Stimulated activated CD8-positive, alpha-beta memory T cell treated with anti-CD3 and anti-CD28 coated beads, Interleukin-12 subunit alpha, Interleukin-12 subunit beta, amount 100 ng/mL, for 4 hours (primary cell): ENCODE results near the gene TMEM61.
"Not testable (repeated sequence)": the region's sequence is repeated elsewhere in the genome, so short reads cannot be mapped to it uniquely, and the experiment has no call there.

Experiments
- DNase-seq: peaks from one replicate; pipeline ENCODE4 v3.0.0-alpha.2; 2020; ENCODE audit warnings: low read depth

Gene TMEM61

GRCh38 chr1:55002686-55003085, 22.3 kb downstream of the TMEM61 start:
- DNase-seq = no peak

GRCh38 chr1:55005351-55006140, 25.1 kb downstream of the TMEM61 start:
- no peak for DNase-seq

GRCh38 chr1:55006931-55007330, 26.5 kb downstream of the TMEM61 start:
- no peak for DNase-seq

- no peak for DNase-seq
Measured at GRCh38 chr1:55007625-55008024, 27.2 kb downstream of the TMEM61 start.

GRCh38 chr1:55010194-55010886, 29.9 kb downstream of the TMEM61 start:
- DNase-seq = no peak

GRCh38 chr1:55010887-55011217, 30.4 kb downstream of the TMEM61 start:
- DNase-seq = no peak

GRCh38 chr1:55012661-55013060, 32.2 kb downstream of the TMEM61 start:
- DNase-seq = no peak

- DNase-seq = no peak
Measured at GRCh38 chr1:55015123-55015522, 34.7 kb downstream of the TMEM61 start.

- DNase-seq = no peak
Measured at GRCh38 chr1:55015731-55016620, 35.5 kb downstream of the TMEM61 start.

- no peak for DNase-seq
Measured at GRCh38 chr1:55018395-55018794, 38.0 kb downstream of the TMEM61 start.

GRCh38 chr1:55021942-55022546, 41.6 kb downstream of the TMEM61 start:
- DNase-seq = peak; percentile 25

- DNase-seq = not testable (repeated sequence)
Measured at GRCh38 chr1:55024163-55024562, 43.7 kb downstream of the TMEM61 start.

GRCh38 chr1:55026682-55027081, 46.3 kb downstream of the TMEM61 start:
- DNase-seq = not testable (repeated sequence)

- DNase-seq = not testable (repeated sequence)
Measured at GRCh38 chr1:55031098-55031497, 50.7 kb downstream of the TMEM61 start.

GRCh38 chr1:55033265-55033614, 52.8 kb downstream of the TMEM61 start:
- no peak for DNase-seq

- no peak for DNase-seq
Measured at GRCh38 chr1:55034476-55035133, 54.2 kb downstream of the TMEM61 start.

- no peak for DNase-seq
Measured at GRCh38 chr1:55035904-55036303, 55.5 kb downstream of the TMEM61 start.

GRCh38 chr1:55037733-55038551, 57.5 kb downstream of the TMEM61 start:
- DNase-seq = no peak

- no peak for DNase-seq
Measured at GRCh38 chr1:55038552-55038838, 58.1 kb downstream of the TMEM61 start.

GRCh38 chr1:55038974-55039341, 58.5 kb downstream of the TMEM61 start:
- DNase-seq = no peak
